Measurements from ENCODE around the gene KCNQ5.

The KCNQ5 gene

GRCh38 chr6:72748759-72749158, 126.9 kb downstream of the KCNQ5 start:
- DNase-seq: peak; percentile 81

DNA sequence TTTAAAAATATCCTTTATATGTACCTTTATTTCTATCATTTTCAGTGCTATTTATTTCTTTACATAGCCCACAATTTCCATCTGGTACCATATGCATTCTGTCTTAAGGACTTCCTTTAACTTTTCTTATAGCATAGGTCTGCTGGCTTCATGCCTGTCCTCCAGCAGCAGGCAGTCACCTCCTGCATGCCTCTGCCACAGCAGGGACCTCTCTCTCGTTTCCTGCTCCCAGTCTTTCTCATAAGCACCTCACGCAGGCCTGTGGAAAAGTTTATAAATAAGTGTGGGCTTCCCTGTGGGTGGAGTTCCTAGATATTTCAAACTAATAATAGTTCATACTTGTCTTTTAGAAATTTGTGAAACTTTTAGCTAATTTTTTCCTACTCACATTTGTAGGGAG, 133.9 kb downstream of the KCNQ5 start:
- DNase-seq: no peak

- DNase-seq: no peak
Observed at GRCh38 chr6:72757048-72757447, 135.2 kb downstream of the KCNQ5 start.

- no peak for DNase-seq
Observed at GRCh38 chr6:72757926-72758325, 136.1 kb downstream of the KCNQ5 start.

- no peak for DNase-seq
Observed at GRCh38 chr6:72758901-72759300, 137.0 kb downstream of the KCNQ5 start.

DNA sequence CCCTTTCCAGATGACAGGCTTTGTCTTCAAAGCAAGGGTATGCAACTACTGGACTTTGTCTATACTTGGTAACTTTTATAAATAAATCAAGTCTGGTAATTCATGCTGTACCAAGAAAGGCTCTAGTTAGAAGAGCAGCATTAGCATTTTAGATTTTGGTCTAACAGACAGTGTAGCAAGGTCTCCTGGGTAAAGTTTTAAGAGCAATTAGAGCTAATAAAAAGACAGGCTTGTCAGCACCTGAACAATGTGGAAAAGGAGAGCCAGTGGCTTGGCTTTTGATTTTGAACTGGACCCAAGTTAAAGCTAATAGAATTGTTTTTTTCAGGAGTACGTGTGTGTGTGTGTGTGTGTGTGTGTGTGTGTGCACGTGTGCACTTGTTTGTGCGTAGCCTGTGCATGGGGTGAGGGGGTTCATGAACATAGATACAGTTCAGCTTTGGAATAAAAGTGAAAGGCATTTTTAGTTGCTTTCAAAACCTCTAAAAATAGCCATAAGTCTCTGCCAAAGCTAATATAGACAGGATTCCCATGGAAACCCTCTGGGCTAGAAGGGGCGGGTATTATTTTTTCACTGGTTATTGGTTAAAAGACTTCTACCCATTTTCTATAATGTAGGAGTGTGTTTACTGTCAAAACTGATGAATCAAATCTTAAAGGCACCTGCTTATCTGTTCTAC, 138.4 kb downstream of the KCNQ5 start:
- DNase-seq: no peak

- no peak for DNase-seq
Observed at GRCh38 chr6:72761761-72762160, 139.9 kb downstream of the KCNQ5 start.

- DNase-seq: no peak
Observed at GRCh38 chr6:72769459-72770125, 147.7 kb downstream of the KCNQ5 start.

GRCh38 chr6:72770959-72771358, 149.1 kb downstream of the KCNQ5 start:
- no peak for DNase-seq

DNA sequence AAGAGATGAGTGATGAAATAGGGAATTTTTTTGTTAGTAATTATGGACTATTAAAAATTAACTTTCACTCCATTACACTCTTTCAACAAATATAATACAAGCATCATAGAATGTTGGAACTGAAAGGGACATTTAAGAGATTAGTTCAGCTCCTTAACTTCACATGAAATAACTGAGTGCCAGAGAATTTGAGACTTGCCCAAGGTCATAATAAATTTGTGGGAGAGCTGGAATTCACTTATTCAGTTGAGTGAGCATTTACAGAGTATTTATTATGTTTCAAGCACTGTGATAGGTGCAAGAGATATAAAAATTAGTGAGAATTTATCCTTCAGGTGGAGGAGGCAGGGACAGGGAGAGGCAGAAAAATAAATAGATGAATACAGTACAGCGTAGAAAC, 154.6 kb downstream of the KCNQ5 start:
- DNase-seq: no peak

GRCh38 chr6:72781624-72782023, 159.8 kb downstream of the KCNQ5 start:
- no peak for DNase-seq

DNA sequence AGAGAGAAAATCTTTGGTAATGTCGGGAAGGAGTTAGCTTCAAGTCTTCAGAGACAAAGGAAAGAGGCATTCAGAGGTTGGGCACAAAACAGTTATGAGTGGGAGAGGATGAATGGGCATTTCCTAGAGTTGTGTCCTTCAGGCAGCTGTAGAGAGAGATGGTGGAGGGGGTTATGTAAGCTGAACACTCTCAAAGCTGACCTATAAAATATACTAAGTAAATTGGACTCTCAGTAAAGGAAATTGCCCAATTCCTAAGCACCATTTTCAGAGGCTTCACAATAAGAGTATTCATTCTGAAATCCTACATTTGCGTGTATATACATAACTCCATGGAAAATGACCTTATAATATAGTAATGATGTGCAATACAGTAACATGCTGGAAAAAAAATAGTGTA, 161.2 kb downstream of the KCNQ5 start:
- peak; percentile 18 for DNase-seq

DNA sequence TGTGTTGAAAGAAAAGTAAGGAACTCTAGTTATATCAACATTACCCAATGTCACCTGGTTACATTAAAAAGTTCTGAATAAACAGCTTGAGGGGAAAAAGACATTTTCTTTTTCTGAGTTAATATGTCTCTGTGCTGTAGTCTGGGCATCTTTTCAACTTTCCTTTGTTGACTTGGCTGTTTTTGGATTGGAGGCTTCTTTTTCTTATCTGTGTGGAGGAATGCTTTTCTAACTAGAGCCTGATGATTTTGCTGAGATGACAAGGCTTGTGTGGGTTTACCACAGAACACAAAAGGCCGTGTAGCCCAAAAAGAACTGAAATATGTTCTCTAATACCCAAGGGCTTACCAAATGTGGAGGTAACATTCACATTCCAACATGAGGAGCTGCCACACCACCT, 161.8 kb downstream of the KCNQ5 start:
- DNase-seq: peak; percentile 89

DNA sequence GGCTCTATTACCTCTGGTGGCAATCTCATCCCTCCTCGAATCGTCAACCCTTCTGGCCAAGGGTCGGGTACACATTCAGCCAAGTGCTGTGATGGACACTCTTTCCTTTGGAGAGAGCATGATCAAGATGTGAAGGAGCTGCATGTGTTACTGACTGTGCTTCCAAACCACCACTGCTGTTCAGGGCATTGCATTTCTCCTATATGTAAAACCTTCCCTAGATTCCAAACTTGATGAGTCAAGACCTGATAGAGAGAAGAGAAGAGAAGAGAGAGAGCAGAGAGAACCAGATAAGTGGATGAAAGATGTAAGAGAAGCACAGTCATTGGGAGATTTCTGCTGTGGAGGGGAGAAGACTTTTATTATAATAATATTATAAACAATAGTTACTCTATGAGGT, 162.2 kb downstream of the KCNQ5 start:
- peak; percentile 86 for DNase-seq

DNA sequence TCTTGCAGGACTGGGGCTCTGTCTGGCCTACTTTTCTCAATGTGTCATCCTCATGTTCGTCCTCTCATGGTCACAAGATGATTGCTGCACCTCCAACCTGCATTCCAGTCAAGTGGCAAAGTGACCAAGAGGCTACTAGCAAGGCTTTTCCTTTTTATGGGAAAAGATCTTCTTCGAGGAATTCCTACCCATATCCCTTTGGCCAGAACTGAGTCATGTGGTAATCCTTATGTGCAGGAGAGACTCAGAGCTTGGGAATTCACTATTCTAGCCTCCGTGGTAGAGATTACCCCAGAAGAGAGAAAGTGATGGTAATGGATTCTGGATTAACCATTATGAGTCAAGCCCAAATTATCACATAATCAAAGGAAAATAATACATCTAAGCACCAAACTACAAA, 162.7 kb downstream of the KCNQ5 start:
- DNase-seq: peak; percentile 86

DNA sequence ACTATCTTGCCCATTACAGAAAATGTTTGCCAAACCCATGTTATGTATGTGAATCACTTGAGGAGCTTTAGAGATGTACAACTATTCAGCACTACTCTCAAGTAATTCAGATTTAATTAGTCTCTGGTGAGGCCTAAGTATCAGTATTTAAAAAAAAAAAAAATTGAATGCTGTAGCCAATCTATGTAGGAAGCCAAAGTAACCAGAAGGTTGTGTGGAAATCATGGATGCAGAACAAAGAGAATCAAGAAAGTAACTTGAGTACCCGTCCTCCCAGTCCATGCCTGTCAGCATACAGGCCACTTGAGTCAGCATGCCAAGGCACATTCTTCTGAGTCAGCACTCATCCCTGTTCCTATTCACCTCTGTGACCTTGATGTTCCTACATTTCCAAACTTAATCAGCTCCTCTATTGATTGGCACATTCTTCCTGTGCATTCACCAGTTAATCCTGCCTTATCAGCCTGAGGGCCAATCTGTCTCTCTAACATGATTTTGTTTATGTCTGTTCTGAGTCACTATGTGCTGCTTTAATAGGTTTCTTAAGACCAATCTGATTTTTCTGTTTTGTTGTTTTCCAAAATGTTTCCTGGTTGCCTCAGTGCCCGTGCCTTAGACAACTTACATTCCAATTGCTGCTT, 165.6 kb downstream of the KCNQ5 start:
- DNase-seq: peak; percentile 88

- DNase-seq: peak; percentile 84
Observed at GRCh38 chr6:72788188-72788587, 166.3 kb downstream of the KCNQ5 start.

DNA sequence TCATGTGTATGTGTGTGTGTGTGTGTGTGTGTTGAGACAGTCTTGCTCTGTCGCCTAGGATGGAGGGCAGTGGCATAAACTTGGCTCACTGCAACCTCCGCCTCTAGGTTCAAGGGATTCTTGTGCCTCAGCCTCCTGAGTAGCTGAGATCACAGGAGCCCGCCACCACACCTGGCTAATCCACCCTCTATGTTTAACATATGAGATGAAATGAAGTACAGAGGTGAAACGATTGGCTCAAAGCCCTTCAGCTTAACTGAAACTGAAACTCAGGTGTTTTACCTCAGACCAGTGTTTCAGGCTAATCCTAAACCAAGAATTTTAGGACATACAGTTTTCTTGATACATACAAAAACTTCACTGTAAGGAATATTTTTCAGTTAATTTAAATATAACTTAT, 167.3 kb downstream of the KCNQ5 start:
- DNase-seq: no peak

GRCh38 chr6:72792692-72793091, 170.8 kb downstream of the KCNQ5 start:
- DNase-seq: no peak

- DNase-seq: no peak
Observed at GRCh38 chr6:72793641-72794395, 172.0 kb downstream of the KCNQ5 start.

GRCh38 chr6:72798196-72798595, 176.3 kb downstream of the KCNQ5 start:
- peak; percentile 33 for DNase-seq

DNA sequence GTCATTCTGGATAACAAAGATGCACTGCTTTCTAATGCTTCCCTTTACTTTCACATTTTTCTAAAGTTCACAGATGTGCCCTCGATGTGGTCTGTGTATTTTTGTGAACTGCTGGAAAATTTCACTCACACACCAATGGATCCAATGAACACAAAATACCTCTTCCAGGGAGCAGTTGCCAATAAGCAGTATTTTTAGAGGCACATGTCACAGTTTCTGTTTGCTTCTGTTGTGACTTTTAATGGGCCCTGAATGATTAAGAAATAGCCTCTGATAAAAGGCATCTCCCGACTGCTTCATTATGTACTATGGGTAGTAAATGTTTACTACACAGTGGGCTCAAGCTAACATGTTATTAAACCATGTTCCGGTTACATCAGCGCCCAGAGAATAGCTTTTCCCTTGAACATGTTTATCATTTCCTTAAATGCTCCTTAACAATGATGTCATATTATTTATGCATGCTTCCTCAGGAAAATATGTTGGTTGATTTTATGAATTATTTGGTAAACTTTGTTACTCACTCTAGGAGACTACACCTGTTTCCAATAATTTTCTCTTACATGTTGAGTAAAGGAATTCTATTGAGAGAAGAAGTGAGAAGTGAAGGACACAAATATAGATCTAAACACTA, 188.0 kb downstream of the KCNQ5 start:
- no peak for DNase-seq

Measured in NCI-H226 (cell line).